ENCODE data around the gene EPGN.

The EPGN gene

GRCh38 chr4:74307170-74307569 lies 1.1 kb upstream of the EPGN start:
- H3K79me2 ChIP-seq (ENCODE audit: control insufficient read depth, insufficient read depth, low read length, unreplicated experiment): no peaks in the 10 kb centered on the region
- H3K27me3 ChIP-seq (ENCODE audit: insufficient read depth, low read length): no peaks in the 10 kb centered on the region
- H3K4me3 ChIP-seq (ENCODE audit: low read depth, low read length): no peak overlapping the region
- H2AFZ ChIP-seq (ENCODE audit: low read length, unreplicated experiment): no peak overlapping the region
- peaks cover 5% of the 10 kb centered on the region for H3K4me1 ChIP-seq (ENCODE audit: control insufficient read depth, insufficient read depth, low read length, unreplicated experiment)
- H3K27ac ChIP-seq (ENCODE audit: low read depth, low read length): no peak overlapping the region
- H3K36me3 ChIP-seq (ENCODE audit: insufficient read depth, low read length): no peaks in the 10 kb centered on the region

GRCh38 chr4:74309223-74309622 lies 953 bp downstream of the EPGN start:
- peak overlapping the region; percentile 58 for H2AFZ ChIP-seq (ENCODE audit: low read length, unreplicated experiment)
- no peaks in the 10 kb centered on the region for H3K36me3 ChIP-seq (ENCODE audit: insufficient read depth, low read length)
- H3K4me1 ChIP-seq (ENCODE audit: control insufficient read depth, insufficient read depth, low read length, unreplicated experiment): peaks cover 5% of the 10 kb centered on the region
- H3K27me3 ChIP-seq (ENCODE audit: insufficient read depth, low read length): no peaks in the 10 kb centered on the region
- H3K79me2 ChIP-seq (ENCODE audit: control insufficient read depth, insufficient read depth, low read length, unreplicated experiment): no peaks in the 10 kb centered on the region
- no peak overlapping the region for H3K4me3 ChIP-seq (ENCODE audit: low read depth, low read length)
- no peak overlapping the region for H3K27ac ChIP-seq (ENCODE audit: low read depth, low read length)

DNA sequence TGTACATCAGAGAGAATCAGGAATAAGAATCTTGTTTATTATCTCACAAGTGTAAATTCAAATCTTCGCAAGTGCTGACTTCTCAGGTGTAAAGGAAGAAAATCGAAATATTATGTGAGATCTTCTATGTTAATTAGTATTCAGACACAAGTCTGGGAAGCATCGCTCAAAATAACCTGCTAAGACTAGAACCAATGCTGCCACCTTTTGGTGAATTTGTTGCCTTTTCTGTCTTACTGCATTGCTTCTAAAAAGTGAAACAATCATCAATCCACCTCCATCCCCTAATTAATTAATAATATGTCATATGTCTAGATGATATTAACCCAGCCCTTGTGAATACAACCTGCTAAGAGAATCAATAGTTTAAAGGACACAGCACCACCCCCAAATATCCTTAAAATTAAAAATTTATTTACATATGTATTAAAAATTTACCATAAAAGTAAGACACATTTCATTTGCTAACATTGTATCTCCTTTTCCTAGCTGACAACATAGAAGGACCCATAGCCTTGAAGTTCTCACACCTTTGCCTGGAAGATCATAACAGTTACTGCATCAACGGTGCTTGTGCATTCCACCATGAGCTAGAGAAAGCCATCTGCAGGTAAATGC lies 3.5 kb downstream of the EPGN start:
- peak overlapping the region; percentile 81 for H2AFZ ChIP-seq (ENCODE audit: low read length, unreplicated experiment)
- no peaks in the 10 kb centered on the region for H3K79me2 ChIP-seq (ENCODE audit: control insufficient read depth, insufficient read depth, low read length, unreplicated experiment)
- 0 out of 2 replicates have a peak overlapping the region, but pooled peaks have one; percentile 28 for H3K4me3 ChIP-seq (ENCODE audit: low read depth, low read length)
- H3K27ac ChIP-seq (ENCODE audit: low read depth, low read length): no peak overlapping the region
- peaks cover 5% of the 10 kb centered on the region for H3K4me1 ChIP-seq (ENCODE audit: control insufficient read depth, insufficient read depth, low read length, unreplicated experiment)
- no peaks in the 10 kb centered on the region for H3K36me3 ChIP-seq (ENCODE audit: insufficient read depth, low read length)
- no peaks in the 10 kb centered on the region for H3K27me3 ChIP-seq (ENCODE audit: insufficient read depth, low read length)

- Histone ChIP-seq H3K4me3 (ENCODE audit: low read depth, low read length) (no peak overlapping the region), H3K4me1 (ENCODE audit: control insufficient read depth, insufficient read depth, low read length, unreplicated experiment) (peaks cover 3% of the 10 kb centered on the region), H3K27ac (ENCODE audit: low read depth, low read length) (no peak overlapping the region), H3K79me2 (ENCODE audit: control insufficient read depth, insufficient read depth, low read length, unreplicated experiment) (no peaks in the 10 kb centered on the region), H2AFZ (ENCODE audit: low read length, unreplicated experiment) (no peak overlapping the region), H3K27me3 (ENCODE audit: insufficient read depth, low read length) (no peaks in the 10 kb centered on the region), H3K36me3 (ENCODE audit: insufficient read depth, low read length) (no peaks in the 10 kb centered on the region)
These were observed 6.1 kb downstream of the EPGN start for GRCh38 chr4:74314329-74314728.

DNA sequence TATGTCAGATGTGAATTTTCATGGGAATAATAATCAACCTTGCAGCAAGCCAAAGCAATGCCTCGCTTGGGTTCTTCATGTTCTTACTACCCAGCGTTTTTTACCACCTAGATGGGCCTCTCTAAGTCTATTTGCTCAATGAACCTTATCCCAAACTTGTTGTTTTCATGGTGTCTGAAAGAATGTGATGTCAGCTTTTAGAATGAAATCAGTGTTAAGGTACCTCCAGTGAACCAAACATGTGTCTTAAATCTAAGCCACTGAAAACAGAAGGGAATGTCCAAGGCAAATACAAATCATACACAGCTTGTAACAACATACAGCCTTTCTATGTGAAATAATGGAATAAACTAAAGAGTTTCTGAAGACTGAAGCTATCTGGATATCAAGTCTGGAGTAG lies 6.7 kb downstream of the EPGN start:
- Histone ChIP-seq H3K4me3 (ENCODE audit: low read depth, low read length) (no peak overlapping the region), H2AFZ (ENCODE audit: low read length, unreplicated experiment) (no peak overlapping the region), H3K27ac (ENCODE audit: low read depth, low read length) (no peak overlapping the region), H3K79me2 (ENCODE audit: control insufficient read depth, insufficient read depth, low read length, unreplicated experiment) (no peaks in the 10 kb centered on the region), H3K27me3 (ENCODE audit: insufficient read depth, low read length) (no peaks in the 10 kb centered on the region), H3K4me1 (ENCODE audit: control insufficient read depth, insufficient read depth, low read length, unreplicated experiment) (peaks cover 1% of the 10 kb centered on the region), H3K36me3 (ENCODE audit: insufficient read depth, low read length) (no peaks in the 10 kb centered on the region)

GRCh38 chr4:74315376-74315775 lies 7.1 kb downstream of the EPGN start:
- Histone ChIP-seq H3K27ac (ENCODE audit: low read depth, low read length) (no peak overlapping the region), H2AFZ (ENCODE audit: low read length, unreplicated experiment) (no peak overlapping the region), H3K4me3 (ENCODE audit: low read depth, low read length) (no peak overlapping the region), H3K36me3 (ENCODE audit: insufficient read depth, low read length) (no peaks in the 10 kb centered on the region), H3K27me3 (ENCODE audit: insufficient read depth, low read length) (no peaks in the 10 kb centered on the region), H3K79me2 (ENCODE audit: control insufficient read depth, insufficient read depth, low read length, unreplicated experiment) (no peaks in the 10 kb centered on the region), H3K4me1 (ENCODE audit: control insufficient read depth, insufficient read depth, low read length, unreplicated experiment) (peaks cover 3% of the 10 kb centered on the region)

DNA sequence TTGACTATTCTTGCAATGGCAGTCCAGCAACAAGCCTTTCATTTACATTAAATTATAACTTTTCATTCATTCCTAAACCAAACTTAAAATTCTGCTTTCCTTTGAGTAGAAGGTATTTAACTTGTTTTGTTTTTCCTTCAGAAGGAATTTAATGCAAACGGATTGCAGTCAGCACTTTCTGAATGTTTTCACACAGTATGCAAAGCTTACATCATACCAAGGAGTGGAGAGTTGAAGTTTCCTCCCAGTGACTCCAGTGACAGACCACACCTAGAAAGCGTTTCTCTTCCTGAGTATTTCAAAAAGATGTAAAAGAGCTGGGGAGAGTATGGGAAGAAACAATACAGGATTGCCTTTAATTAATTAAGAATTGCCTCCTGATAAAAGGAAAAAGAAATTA lies 8.1 kb downstream of the EPGN start:
- Histone ChIP-seq H2AFZ (ENCODE audit: low read length, unreplicated experiment) (no peak overlapping the region), H3K4me3 (ENCODE audit: low read depth, low read length) (no peak overlapping the region), H3K4me1 (ENCODE audit: control insufficient read depth, insufficient read depth, low read length, unreplicated experiment) (peaks cover 7% of the 10 kb centered on the region), H3K36me3 (ENCODE audit: insufficient read depth, low read length) (no peaks in the 10 kb centered on the region), H3K27me3 (ENCODE audit: insufficient read depth, low read length) (no peaks in the 10 kb centered on the region), H3K79me2 (ENCODE audit: control insufficient read depth, insufficient read depth, low read length, unreplicated experiment) (no peaks in the 10 kb centered on the region), H3K27ac (ENCODE audit: low read depth, low read length) (no peak overlapping the region)

DNA sequence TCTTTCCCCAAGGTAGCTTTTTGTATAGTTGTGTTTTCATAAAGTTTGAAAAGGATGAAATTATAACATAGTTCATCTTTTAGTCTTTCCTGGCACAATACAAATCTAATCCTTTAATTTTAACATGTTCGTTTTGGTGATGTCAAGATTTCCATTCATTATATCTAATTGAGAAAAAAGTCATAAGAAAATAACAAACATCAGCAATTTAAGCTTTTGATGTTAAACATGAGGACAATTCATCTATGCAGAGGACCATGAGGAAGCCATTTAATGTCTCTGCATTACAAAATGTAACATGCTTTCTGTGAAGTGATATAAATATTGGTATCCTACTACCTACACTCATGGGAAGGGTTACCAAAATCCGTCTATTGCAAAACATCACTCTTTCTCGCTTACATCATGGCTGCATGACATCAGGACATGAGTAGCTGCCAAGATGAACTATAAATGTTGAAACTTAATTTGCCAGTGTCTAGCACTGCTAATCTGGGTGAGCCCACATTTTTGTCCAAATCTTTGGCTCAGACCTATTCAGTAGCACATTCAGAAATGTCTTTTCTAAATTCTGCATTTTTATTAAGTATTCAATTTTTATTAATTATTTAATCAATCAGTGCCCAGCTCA lies 9.5 kb downstream of the EPGN start:
- Histone ChIP-seq H2AFZ (ENCODE audit: low read length, unreplicated experiment) (no peak overlapping the region), H3K36me3 (ENCODE audit: insufficient read depth, low read length) (no peaks in the 10 kb centered on the region), H3K79me2 (ENCODE audit: control insufficient read depth, insufficient read depth, low read length, unreplicated experiment) (no peaks in the 10 kb centered on the region), H3K27ac (ENCODE audit: low read depth, low read length) (no peak overlapping the region), H3K4me1 (ENCODE audit: control insufficient read depth, insufficient read depth, low read length, unreplicated experiment) (peaks cover 7% of the 10 kb centered on the region), H3K27me3 (ENCODE audit: insufficient read depth, low read length) (no peaks in the 10 kb centered on the region), H3K4me3 (ENCODE audit: low read depth, low read length) (no peak overlapping the region)

DNA sequence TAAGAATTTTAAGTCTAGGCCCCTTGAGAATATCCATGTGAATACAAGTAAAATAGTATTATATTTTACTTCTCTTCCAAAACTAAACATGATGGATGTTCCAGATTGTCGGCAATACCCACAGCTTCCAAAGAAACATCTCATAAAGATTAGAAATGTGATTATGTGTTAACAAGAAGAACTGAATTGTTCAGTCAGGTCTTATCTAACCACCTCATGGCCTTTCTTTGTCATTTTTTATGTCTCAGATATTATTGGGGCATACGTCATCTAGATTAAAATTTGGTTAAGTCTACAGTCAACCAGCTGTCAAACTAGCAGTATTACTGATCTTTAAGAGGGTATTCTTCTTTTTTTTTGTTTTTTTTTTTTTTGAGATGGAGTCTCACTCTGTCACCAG lies 10.0 kb downstream of the EPGN start:
- Histone ChIP-seq H3K4me1 (ENCODE audit: control insufficient read depth, insufficient read depth, low read length, unreplicated experiment) (peaks cover 7% of the 10 kb centered on the region), H3K4me3 (ENCODE audit: low read depth, low read length) (no peak overlapping the region), H3K27ac (ENCODE audit: low read depth, low read length) (no peak overlapping the region), H3K36me3 (ENCODE audit: insufficient read depth, low read length) (no peaks in the 10 kb centered on the region), H3K27me3 (ENCODE audit: insufficient read depth, low read length) (no peaks in the 10 kb centered on the region), H2AFZ (ENCODE audit: low read length, unreplicated experiment) (no peak overlapping the region), H3K79me2 (ENCODE audit: control insufficient read depth, insufficient read depth, low read length, unreplicated experiment) (no peaks in the 10 kb centered on the region)

DNA sequence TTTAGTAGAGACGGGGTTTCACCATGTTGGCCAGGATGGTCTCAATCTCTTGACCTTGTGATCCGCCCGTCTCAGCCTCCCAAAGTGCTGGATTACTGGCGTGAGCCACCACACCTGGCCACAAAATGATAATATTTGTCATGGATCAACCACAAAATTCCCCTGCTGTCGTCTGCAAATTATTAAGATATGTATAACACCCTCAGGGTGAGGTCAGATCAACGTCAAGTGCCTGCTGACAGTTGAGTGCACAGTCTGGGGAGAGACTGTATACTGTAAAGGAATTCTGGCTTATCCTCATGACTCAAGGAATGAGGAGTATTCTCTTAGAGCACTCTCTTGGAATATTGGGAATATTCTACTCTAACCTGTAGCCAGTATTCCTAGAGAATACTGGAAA lies 11.2 kb downstream of the EPGN start:
- Histone ChIP-seq H2AFZ (ENCODE audit: low read length, unreplicated experiment) (no peak overlapping the region), H3K27ac (ENCODE audit: low read depth, low read length) (no peak overlapping the region), H3K4me1 (ENCODE audit: control insufficient read depth, insufficient read depth, low read length, unreplicated experiment) (peaks cover 7% of the 10 kb centered on the region)

GRCh38 chr4:74320559-74321118 lies 12.4 kb downstream of the EPGN start:
- Histone ChIP-seq H2AFZ (ENCODE audit: low read length, unreplicated experiment) (peak overlapping the region; percentile 26), H3K27me3 (ENCODE audit: insufficient read depth, low read length) (no peaks in the 10 kb centered on the region), H3K4me1 (ENCODE audit: control insufficient read depth, insufficient read depth, low read length, unreplicated experiment) (peaks cover 7% of the 10 kb centered on the region), H3K36me3 (ENCODE audit: insufficient read depth, low read length) (no peaks in the 10 kb centered on the region), H3K4me3 (ENCODE audit: low read depth, low read length) (peak overlapping the region; percentile 33; the same call in 1 of the 2 replicates), H3K27ac (ENCODE audit: low read depth, low read length) (no peak overlapping the region), H3K79me2 (ENCODE audit: control insufficient read depth, insufficient read depth, low read length, unreplicated experiment) (no peaks in the 10 kb centered on the region)

More for the DNA sequence above, 11.2 kb downstream of the EPGN start:
- H3K27me3 ChIP-seq (ENCODE audit: insufficient read depth, low read length): no peaks in the 10 kb centered on the region
- H3K36me3 ChIP-seq (ENCODE audit: insufficient read depth, low read length): no peaks in the 10 kb centered on the region
- H3K4me3 ChIP-seq (ENCODE audit: low read depth, low read length): no peak overlapping the region
- no peaks in the 10 kb centered on the region for H3K79me2 ChIP-seq (ENCODE audit: control insufficient read depth, insufficient read depth, low read length, unreplicated experiment)

Measured in ACC112 (cell line).